GM19455 (cell line): ENCODE results near the gene PCDHB8.
"Not testable (repeated sequence)": the region's sequence is repeated elsewhere in the genome, so short reads cannot be mapped to it uniquely, and the experiment has no call there.

ENCODE experiments used
- ATAC-seq: cut with Tn5 transposase; IDR thresholded peaks from one replicate; pipeline ENCODE4 v1.9.1; 2021; ENCODE audit not compliant: unreplicated experiment

The PCDHB8 gene

DNA sequence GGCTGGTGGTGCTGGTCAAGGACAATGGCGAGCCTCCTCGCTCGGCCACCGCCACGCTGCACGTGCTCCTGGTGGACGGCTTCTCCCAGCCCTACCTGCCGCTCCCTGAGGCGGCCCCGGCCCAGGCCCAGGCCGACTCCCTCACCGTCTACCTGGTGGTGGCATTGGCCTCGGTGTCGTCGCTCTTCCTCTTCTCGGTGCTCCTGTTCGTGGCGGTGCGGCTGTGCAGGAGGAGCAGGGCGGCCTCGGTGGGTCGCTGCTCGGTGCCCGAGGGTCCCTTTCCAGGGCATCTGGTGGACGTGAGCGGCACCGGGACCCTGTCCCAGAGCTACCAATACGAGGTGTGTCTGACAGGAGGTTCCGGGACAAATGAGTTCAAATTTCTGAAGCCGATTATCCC is 47.8 kb downstream of the PCDHB8 start:
- not testable (repeated sequence) for ATAC-seq
